HG03439 (cell line): ENCODE data around the gene NRG3.
"Not testable (repeated sequence)": the region's sequence is repeated elsewhere in the genome, so short reads cannot be mapped to it uniquely, and the experiment has no call there.

ENCODE experiments used
- ATAC-seq: cut with Tn5 transposase; IDR thresholded peaks from one replicate; pipeline ENCODE4 v1.9.1; 2021; ENCODE audit warnings: mild to moderate bottlenecking, moderate library complexity; ENCODE audit not compliant: unreplicated experiment

Gene NRG3

DNA sequence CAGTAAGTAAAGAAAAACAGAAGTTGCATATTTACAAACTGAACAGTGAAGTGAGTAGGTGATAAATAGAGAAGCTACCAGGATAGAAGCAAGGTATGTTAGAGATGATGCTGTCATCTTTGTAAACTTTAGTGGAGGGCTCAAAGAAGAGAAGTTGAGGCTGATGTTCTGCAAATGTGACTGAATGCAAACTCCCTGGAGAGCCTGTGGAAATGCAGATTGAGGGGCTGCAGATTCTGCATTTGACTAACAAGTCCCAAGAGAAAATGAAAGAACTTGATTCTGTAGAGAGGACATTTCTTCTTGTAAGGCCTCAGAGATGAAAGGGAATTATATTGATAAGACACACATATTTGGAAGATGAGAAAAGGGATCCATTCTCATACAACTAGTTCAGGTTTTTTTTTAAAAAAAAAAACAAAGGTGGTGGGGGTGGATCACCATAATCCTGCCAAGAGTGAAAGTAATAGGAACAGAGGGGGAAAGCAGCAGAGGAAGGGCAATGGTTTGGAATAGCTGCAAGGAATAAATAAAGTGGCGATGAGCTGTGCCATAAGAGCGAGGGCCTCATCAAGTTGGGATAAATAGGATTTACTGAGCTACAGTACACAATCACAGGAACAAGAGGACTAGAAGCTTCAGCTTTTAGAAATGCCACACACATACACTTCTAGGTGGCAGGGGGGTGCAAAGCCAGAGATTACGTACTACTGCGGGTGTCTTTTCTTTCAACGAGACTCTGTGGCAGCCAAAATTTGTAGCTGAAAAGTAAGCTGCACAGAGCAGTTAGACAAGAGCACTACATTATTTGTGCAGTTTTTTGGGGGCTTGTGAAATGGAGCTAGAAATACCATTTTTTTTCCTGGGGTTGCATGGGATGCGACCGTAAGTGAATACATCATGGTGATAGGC, 778.5 kb downstream of the NRG3 start:
- no peak for ATAC-seq

GRCh38 chr10:82660205-82660604, 785.2 kb downstream of the NRG3 start:
- ATAC-seq: no peak

- no peak for ATAC-seq
Measured at GRCh38 chr10:82660986-82661385, 786.0 kb downstream of the NRG3 start.

GRCh38 chr10:82661701-82662100, 786.7 kb downstream of the NRG3 start:
- ATAC-seq: no peak

GRCh38 chr10:82668221-82668895, 793.4 kb downstream of the NRG3 start:
- ATAC-seq: no peak

DNA sequence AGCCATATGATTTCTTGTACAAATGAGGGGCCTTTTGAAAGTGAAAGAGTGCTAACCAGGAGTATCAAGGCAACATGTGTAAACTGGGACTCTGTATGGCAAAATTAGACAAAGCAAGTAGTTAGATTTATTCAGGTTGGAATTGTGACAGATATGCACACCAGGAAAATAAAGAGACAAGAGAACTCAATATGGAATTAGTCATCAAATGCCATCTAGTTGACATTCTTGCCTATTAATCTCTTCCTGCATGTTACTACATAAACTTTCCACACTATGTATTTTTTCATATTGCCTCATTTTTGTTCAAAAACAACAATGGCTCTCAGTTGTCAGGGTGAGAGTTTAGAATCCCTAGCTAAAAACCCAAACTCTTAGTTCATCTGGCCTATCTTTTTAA, 799.0 kb downstream of the NRG3 start:
- ATAC-seq: no peak

DNA sequence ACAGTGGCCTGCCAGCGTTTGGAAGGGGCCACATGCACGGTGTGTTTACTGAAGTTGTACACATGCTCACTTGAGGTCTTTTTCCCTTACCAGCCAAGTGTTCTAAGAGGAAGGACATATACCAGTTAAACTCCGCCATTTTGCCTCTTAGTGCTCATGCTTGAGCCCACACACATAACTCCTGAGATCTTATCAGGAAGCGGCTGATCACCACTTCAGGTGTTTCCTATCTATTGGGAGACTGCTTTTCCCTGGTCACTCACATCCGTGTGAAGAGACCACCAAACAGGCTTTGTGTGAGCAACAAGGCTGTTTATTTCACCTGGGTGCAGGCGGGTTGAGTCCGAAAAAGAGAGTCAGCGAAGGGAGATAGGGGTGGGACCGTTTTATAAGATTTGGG, 802.9 kb downstream of the NRG3 start:
- ATAC-seq: not testable (repeated sequence)

GRCh38 chr10:82678451-82678850, 803.5 kb downstream of the NRG3 start:
- not testable (repeated sequence) for ATAC-seq

DNA sequence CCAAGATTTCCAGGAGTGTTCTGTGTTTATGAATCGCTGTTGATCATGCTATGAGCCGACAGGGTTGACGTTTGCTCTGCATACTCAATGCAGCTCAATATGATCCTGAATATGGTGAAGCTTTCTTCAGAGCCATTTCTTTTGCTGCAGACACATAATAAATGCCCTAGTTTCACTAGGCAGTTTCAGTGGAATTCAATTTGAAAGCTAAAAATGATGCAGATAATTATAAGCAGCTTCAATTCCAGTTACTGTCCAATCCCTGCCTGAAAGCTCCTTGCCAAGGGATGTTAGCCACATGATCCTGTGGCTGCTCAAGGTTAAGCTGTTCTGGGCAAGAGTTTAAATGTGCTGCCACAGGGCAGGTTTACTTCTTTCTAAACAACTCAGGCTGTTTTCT, 805.6 kb downstream of the NRG3 start:
- no peak for ATAC-seq

- ATAC-seq: no peak
Measured at GRCh38 chr10:82683945-82684344, 809.0 kb downstream of the NRG3 start.

DNA sequence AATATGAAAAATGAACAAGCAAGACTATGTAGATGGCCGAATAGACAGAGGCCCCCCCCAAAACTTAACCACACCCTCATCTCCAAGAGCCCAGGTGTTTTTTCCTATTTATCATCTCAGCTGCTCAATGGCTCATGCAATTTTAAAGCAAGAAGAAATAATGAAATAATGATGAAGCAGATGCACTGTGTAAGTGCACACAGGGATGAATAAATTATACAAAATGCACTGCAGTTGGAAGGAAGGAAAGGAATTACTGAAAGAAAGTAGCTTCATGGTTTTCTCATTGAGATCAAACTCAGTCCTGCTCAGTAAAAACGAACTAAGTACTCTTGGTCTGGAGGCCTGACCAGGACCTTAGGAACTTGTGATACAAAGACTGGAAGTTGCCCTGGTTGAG, 810.1 kb downstream of the NRG3 start:
- no peak for ATAC-seq

DNA sequence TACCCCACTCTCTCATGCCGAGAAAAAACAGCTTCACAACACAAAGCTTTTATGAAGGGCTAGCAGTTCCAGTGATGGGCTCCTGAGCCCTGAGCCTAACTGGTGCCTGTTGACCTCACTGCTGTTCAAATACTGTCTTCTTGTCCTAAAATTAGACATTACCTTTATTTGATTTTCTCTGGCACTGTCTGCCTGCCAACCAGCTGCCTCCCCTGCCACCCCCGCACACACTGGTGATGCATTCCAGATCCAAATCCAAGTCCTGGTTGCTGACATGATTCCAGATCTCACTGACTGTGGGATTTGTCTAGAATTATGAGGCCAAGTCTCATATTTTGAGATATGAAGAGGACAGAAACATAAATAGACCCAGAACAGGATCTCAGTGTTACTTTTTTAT, 816.2 kb downstream of the NRG3 start:
- ATAC-seq: no peak

GRCh38 chr10:82692458-82692857, 817.5 kb downstream of the NRG3 start:
- no peak for ATAC-seq

DNA sequence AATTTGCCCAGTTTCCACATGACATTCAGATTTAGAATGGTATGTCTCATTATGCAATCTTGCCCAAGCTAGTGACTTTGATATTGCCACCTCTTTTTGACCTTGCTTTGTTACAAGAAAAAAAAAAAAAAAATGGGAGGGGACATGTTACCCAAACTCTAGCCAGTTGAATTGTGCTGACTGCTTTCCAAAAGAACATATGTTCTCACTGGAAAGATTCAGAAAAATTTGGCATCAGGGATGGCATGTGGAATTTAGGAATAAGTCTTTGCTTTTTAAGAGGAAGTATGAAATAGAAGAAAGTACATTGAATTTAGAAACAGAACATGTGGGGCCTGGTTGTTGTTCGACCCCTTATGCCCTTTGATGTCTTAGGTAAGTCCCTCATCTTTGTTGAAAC, 846.8 kb downstream of the NRG3 start:
- ATAC-seq: no peak

DNA sequence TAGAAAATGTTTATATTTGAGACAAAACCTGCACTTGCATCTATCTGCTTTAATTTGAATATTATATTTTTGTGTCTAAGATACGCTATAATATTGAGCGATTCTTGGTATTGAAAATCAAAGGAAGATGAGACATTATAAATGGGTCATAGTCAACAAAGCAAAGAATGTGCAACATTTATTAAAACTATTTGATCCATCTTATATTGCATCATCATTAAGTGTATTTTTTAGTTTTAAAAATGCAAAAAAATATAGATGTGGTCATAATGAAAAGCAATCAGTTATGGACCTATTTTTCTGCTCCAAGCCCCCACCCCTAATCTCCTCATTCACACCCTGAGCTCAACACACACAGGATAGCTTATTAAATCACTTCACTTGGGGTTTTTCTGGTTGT, 847.3 kb downstream of the NRG3 start:
- ATAC-seq: no peak

DNA sequence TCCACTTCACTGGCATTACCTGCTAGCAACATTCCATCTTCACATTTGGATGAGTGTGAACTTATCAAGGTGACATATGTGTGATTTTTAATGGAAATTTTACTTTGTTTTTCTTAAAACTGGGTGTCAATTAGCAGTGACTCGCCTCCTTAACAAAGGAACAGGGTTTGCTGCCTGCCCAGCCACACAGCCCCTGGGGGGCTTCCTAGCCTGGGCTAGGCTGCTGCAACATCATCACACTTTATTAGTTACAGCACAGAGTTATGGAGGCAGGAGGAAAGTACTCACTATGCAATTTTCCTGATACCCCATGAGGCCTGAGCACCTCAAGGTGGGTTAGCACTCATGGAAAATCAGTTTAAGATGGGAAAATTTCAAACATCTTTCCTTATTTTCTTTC, 861.3 kb downstream of the NRG3 start:
- no peak for ATAC-seq

GRCh38 chr10:82737549-82737948, 862.6 kb downstream of the NRG3 start:
- ATAC-seq: no peak

GRCh38 chr10:82738592-82738991, 863.6 kb downstream of the NRG3 start:
- ATAC-seq: no peak

- ATAC-seq: no peak
Measured at GRCh38 chr10:82742478-82742877, 867.5 kb downstream of the NRG3 start.

DNA sequence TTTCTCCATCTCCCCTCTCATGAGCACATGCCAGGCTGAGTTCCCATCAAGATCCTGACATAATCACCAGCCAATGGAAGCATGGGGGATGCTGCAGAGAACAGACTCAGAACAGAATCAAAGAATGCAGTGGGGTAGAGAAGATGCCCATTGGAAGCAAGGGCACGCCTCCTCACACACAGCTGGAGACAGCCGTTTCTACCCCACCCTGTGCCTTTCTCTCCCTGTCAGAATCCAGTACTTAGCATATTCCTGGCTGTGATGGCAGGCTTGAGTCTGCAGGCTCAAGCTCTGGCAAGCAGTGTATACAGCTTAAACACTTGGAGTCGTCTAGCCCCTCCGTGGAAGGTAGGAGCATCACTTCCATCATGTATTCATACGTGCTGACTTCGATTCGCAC, 867.9 kb downstream of the NRG3 start:
- ATAC-seq: no peak

DNA sequence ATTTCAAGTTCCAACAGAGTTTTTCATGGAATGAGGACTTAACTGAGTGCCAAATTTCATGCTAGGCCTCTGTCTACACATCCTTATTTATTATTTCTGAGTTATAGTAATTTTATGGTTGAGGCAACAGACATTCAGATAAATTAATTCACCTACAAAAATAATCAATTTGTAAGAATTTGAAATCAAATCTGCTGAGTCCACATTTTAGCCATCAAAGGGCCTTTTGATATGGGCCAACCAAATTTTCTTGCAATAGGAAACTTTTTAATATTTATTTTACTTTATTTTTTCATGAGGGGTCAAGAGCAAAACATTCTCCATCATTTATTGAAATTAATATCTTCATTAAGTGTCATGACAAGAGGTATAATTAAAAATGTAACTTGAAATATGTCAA, 875.5 kb downstream of the NRG3 start:
- no peak for ATAC-seq

DNA sequence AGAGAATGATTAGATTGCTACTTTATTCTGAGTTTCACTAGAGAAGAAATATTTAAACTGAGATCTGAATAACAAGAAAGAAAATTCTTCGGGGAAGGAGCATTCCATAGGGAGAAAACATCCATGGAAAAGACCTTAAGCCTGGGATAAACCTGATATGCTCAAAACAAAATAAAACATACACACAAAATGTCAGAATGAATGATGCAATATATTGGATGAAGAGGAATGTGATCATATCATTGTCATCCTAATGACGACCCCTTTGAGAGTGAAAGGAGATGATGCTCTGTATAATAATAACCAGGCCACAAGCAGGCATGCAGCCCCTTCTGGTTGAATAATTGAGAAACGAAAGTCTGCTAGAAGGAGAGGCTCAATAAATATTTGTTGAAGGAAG, 882.4 kb downstream of the NRG3 start:
- no peak for ATAC-seq
